H9 (cell line): ENCODE measurements around the gene MYO15A. TPM values are rescaled to one million over a fixed set of nuclear protein-coding genes. Genes with fewer than 3 reads are reported as not detected.
A peak's percentile ranks its signal among the peaks of the same experiment; 100 is the strongest.

Experiments
- DNase-seq: peaks from one replicate; pipeline ENCODE4 v3.0.0-alpha.2; 2017
- H2AFZ ChIP-seq: one replicate; pipeline ENCODE4 v1.6.1; 2013; ENCODE audit warnings: mild to moderate bottlenecking, low read length, control low read depth, moderate library complexity
- H2AK5ac ChIP-seq: 2 replicates; pipeline ENCODE4 v1.6.1; 2013; ENCODE audit warnings: low read length, control low read depth, mixed read lengths; ENCODE audit not compliant: insufficient read length
- H2BK120ac ChIP-seq: one replicate; pipeline ENCODE4 v1.6.1; 2013; ENCODE audit warnings: low read depth, mild to moderate bottlenecking, low read length, control low read depth, inconsistent platforms; ENCODE audit not compliant: poor library complexity, severe bottlenecking
- H2BK12ac ChIP-seq: 2 replicates; pipeline ENCODE4 v1.6.1; 2013; ENCODE audit warnings: low read length, control low read depth, mixed read lengths, low read depth; ENCODE audit not compliant: insufficient read length
- H2BK15ac ChIP-seq: 2 replicates; pipeline ENCODE4 v1.6.1; 2013; ENCODE audit warnings: low read depth, low read length, control low read depth
- H2BK20ac ChIP-seq: one replicate; pipeline ENCODE4 v1.6.1; 2013; ENCODE audit warnings: low read depth, mild to moderate bottlenecking, low read length, control low read depth, inconsistent platforms; ENCODE audit not compliant: poor library complexity, severe bottlenecking
- H2BK5ac ChIP-seq: 2 replicates; pipeline ENCODE4 v1.6.1; 2013; ENCODE audit warnings: low read length, control low read depth, mixed read lengths; ENCODE audit not compliant: insufficient read length
- H3K14ac ChIP-seq: 2 replicates; pipeline ENCODE4 v1.6.1; 2013; ENCODE audit warnings: low read length, control low read depth; ENCODE audit not compliant: insufficient read depth
- H3K18ac ChIP-seq: 2 replicates; pipeline ENCODE4 v1.6.1; 2013; ENCODE audit warnings: low read depth, mild to moderate bottlenecking, mixed read lengths, low read length, control low read depth; ENCODE audit not compliant: insufficient read length
- H3K23ac ChIP-seq: 2 replicates; pipeline ENCODE4 v1.6.1; 2013; ENCODE audit warnings: low read length, control low read depth, mixed read lengths, low read depth; ENCODE audit not compliant: insufficient read length
- H3K23me2 ChIP-seq: 2 replicates; pipeline ENCODE4 v1.6.1; 2013; ENCODE audit warnings: low read depth, mild to moderate bottlenecking, mixed read lengths, low read length, control low read depth; ENCODE audit not compliant: insufficient read length, poor library complexity, severe bottlenecking
- H3K27ac ChIP-seq: 2 replicates; pipeline ENCODE4 v1.5.1; 2013; ENCODE audit warnings: low read length, control low read depth, mixed read lengths, low read depth; ENCODE audit not compliant: insufficient read length
- H3K27me3 ChIP-seq: 2 replicates; pipeline ENCODE4 v1.6.1; 2013; ENCODE audit warnings: low read length, control low read depth, inconsistent platforms; ENCODE audit not compliant: insufficient read depth
- H3K4ac ChIP-seq: 2 replicates; pipeline ENCODE4 v1.6.1; 2013; ENCODE audit warnings: low read depth, mild to moderate bottlenecking, control low read depth, inconsistent platforms, low read length, moderate library complexity
- H3K4me1 ChIP-seq: 2 replicates; pipeline ENCODE4 v1.6.1; 2013; ENCODE audit warnings: low read length, control low read depth, inconsistent platforms; ENCODE audit not compliant: insufficient read depth
- H3K4me2 ChIP-seq: 2 replicates; pipeline ENCODE4 v1.6.1; 2013; ENCODE audit warnings: low read length, control low read depth, mixed read lengths; ENCODE audit not compliant: insufficient read length, insufficient read depth
- H3K56ac ChIP-seq: 2 replicates; pipeline ENCODE4 v1.6.1; 2013; ENCODE audit warnings: low read depth, mild to moderate bottlenecking, mixed read lengths, low read length, control low read depth; ENCODE audit not compliant: insufficient read length
- H3K79me1 ChIP-seq: 2 replicates; pipeline ENCODE4 v1.6.1; 2013; ENCODE audit warnings: low read depth, mild to moderate bottlenecking, moderate library complexity, low read length, control low read depth, inconsistent platforms; ENCODE audit not compliant: insufficient read depth, poor library complexity, severe bottlenecking
- H3K79me2 ChIP-seq: 2 replicates; pipeline ENCODE4 v1.6.1; 2013; ENCODE audit warnings: low read length, control low read depth, inconsistent platforms; ENCODE audit not compliant: insufficient read depth
- H3K9ac ChIP-seq: 2 replicates; pipeline ENCODE4 v1.6.1; 2013; ENCODE audit warnings: low read length, control low read depth, mixed read lengths; ENCODE audit not compliant: insufficient read length; ENCODE audit errors: extremely low read depth
- H3K9me3 ChIP-seq: one replicate; pipeline ENCODE4 v1.6.1; 2013; ENCODE audit warnings: low read depth, low read length, inconsistent platforms; ENCODE audit not compliant: control insufficient read depth
- H3T11ph ChIP-seq: one replicate; pipeline ENCODE4 v1.6.1; 2013; ENCODE audit warnings: mild to moderate bottlenecking, low read length, control low read depth, inconsistent platforms
- H4K20me1 ChIP-seq: one replicate; pipeline ENCODE4 v1.6.1; 2013; ENCODE audit not compliant: control insufficient read depth, insufficient read length, insufficient read depth
- H4K5ac ChIP-seq: 2 replicates; pipeline ENCODE4 v1.6.1; 2013; ENCODE audit warnings: low read depth, mild to moderate bottlenecking, mixed read lengths, low read length, control low read depth; ENCODE audit not compliant: insufficient read length
- H4K8ac ChIP-seq: replicated peaks from 2 replicates; pipeline ENCODE4 v1.6.1; 2013; ENCODE audit warnings: low read length, control low read depth, mixed read lengths, low read depth; ENCODE audit not compliant: insufficient read length
- H4K91ac ChIP-seq: 2 replicates; pipeline ENCODE4 v1.6.1; 2013; ENCODE audit warnings: low read depth, mild to moderate bottlenecking, moderate library complexity, mixed read lengths, low read length, control low read depth; ENCODE audit not compliant: insufficient read length
- H3K27ac Mint-ChIP-seq, 3 experiments: 2 replicates in 2 of 3; 3 replicates in 1 of 3; pipeline ENCODE4 v1.8.0; 2020 to 2021; ENCODE audit warnings: mixed read lengths in 3 of 3, mild to moderate bottlenecking in 1 of 3, moderate library complexity in 1 of 3
- H3K27me3 Mint-ChIP-seq: 2 replicates; pipeline ENCODE4 v1.8.0; 2021; ENCODE audit warnings: low read depth, mild to moderate bottlenecking, moderate library complexity, mixed read lengths
- H3K36me3 Mint-ChIP-seq, 3 experiments: 2 replicates in 2 of 3; 3 replicates in 1 of 3; pipeline ENCODE4 v1.8.0; 2020 to 2021; ENCODE audit warnings: low read depth in 3 of 3, mixed read lengths in 3 of 3; ENCODE audit not compliant: insufficient read depth in 1 of 3
- H3K4me1 Mint-ChIP-seq, 2 experiments: 2 replicates each; pipeline ENCODE4 v1.8.0; 2020; ENCODE audit warnings: mixed read lengths in 2 of 2
- H3K4me3 Mint-ChIP-seq, 2 experiments: 2 replicates in 1 of 2; 3 replicates in 1 of 2; pipeline ENCODE4 v1.8.0; 2020 to 2021; ENCODE audit warnings: mild to moderate bottlenecking in 2 of 2, mixed read lengths in 2 of 2, moderate library complexity in 1 of 2
- H3K9me3 Mint-ChIP-seq, 2 experiments: 2 replicates in 1 of 2; 3 replicates in 1 of 2; pipeline ENCODE4 v1.8.0; 2020; ENCODE audit warnings: mild to moderate bottlenecking in 2 of 2, mixed read lengths in 2 of 2, moderate library complexity in 1 of 2
- CTCF ChIP-seq: fragments of 200-600 bp; sonication (generic); conservative IDR thresholded peaks from 3 replicates; pipeline ENCODE4 v1.8.0; 2021; ENCODE audit warnings: antibody characterized with exemption, mild to moderate bottlenecking
- WGBS: extraction: QIAGEN DNeasy Blood & Tissue Kit; methylation state at CpG from one replicate; pipeline ENCODE4 v1.1.7; 2013; ENCODE audit warnings: missing lambda C conversion rate, low lambda C conversion rate, mixed read lengths; ENCODE audit not compliant: insufficient read length; ENCODE audit errors: extremely low coverage; 5-methylcytosine and 5-hydroxymethylcytosine counted together
- total RNA-seq: library from RNA; stranded (reverse); gene quantifications from 2 replicates; pipeline ENCODE4 v1.2.1, GENCODE V29; 2021

Gene MYO15A
- total RNA-seq, 1 experiment from 2014 or later, result 2.5 TPM

- Histone ChIP-seq H3K79me2 (no peaks in the 10 kb centered on the region), H3K4me1 (no peaks in the 10 kb centered on the region), H3K18ac (no peak overlapping the region), H2AFZ (no peak overlapping the region), H3K79me1 (no peaks in the 10 kb centered on the region), H2BK120ac (no peak overlapping the region), H3K14ac (no peak overlapping the region), H2AK5ac (no peak overlapping the region), H4K20me1 (no peaks in the 10 kb centered on the region), H3K27me3 (no peaks in the 10 kb centered on the region), H3K4ac (no peak overlapping the region), H4K91ac (no peak overlapping the region), H3K56ac (no peak overlapping the region), H4K5ac (no peak overlapping the region), H3T11ph (no peak overlapping the region), H4K8ac (no peak overlapping the region), H3K9me3 (no peaks in the 10 kb centered on the region), H3K23me2 (no peaks in the 10 kb centered on the region), H3K9ac (no peak overlapping the region), H3K23ac (no peak overlapping the region), H3K4me2 (no peak overlapping the region), H3K27ac (no peak overlapping the region), H2BK5ac (no peak overlapping the region), H2BK20ac (no peak overlapping the region), H2BK12ac (no peak overlapping the region), H2BK15ac (no peak overlapping the region)
- no peak overlapping the region for H3K4me3 Mint-ChIP-seq
- 0 out of 4 replicates have a peak, but pooled peaks cover 0 to 3% of the 10 kb centered on the region in 2 experiments for H3K4me1 Mint-ChIP-seq
- WGBS, result no CpG with 5 or more reads among the region's 54 CpGs
- H3K9me3 Mint-ChIP-seq, result peaks cover 8 to 14% of the 10 kb centered on the region in 2 experiments
- no peak for TF ChIP-seq CTCF
- no peak for DNase-seq
- H3K27ac Mint-ChIP-seq, result peak overlapping the region in 1 of 3 experiments; percentile 89; a peak in 1 of 7 replicates
- H3K27me3 Mint-ChIP-seq, result peaks cover 4% of the 10 kb centered on the region
- peaks cover 2 to 10% (median 3%) of the 10 kb centered on the region in 3 experiments; a peak in 5 of 7 replicates for H3K36me3 Mint-ChIP-seq
Observed at GRCh38 chr17:18121144-18121910, 12.8 kb downstream of the MYO15A start.
